Activated T-cell treated with anti-CD3 and anti-CD28 coated beads, Interleukin-2, amount 50 U/mL, for 48 hours (primary cell): ENCODE measurements around the gene GPR4.
"Not testable (repeated sequence)": the region's sequence is repeated elsewhere in the genome, so short reads cannot be mapped to it uniquely, and the experiment has no call there.

ENCODE experiments used
- DNase-seq, 2 experiments: peaks; one replicate each; pipeline ENCODE4 v3.0.0-alpha.2; 2020

The GPR4 gene

DNA sequence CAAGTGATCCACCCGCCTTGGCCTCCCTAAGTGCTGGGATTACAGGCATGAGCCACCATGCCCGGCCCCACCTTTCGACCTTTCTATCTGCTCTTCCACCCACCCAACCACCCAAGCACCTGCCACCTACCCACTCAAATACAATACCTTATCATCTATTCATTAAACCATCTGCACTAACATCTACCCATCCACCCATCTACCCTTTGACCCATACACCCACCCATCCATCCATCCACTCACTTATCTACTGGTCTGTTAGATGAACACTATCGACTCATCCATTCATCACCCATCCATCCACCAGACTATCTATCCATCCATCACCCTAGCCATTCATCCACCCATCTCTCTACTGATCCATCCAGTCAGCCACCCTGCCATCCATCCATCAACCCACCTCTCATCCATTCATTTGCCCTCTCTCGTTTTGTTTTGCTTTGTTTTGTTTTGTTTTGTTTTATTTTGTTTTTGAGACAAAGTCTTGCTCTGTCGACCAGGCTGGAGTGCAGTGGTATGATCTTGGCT, 20.0 kb upstream of the GPR4 start:
- DNase-seq: no peak

DNA sequence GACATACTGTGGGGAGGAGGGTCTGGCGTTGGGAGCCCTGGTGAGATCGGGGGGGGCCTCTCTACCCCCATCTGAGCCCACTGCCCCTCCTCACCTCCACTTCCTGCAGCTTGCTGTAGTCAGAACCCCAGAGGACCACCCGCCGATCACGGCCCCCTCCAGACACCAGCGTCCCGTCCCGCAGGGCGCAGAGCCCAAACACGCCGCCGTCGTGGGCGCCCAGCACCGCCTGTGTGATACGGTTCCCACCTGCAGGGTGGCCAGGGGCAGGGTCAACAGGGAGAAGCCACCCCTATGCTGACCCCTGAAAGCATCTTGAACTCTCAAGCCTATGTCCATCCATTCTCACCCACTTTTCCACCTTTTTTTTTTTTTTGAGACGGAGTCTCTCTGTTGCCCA, 19.4 kb upstream of the GPR4 start:
- DNase-seq: no peak

DNA sequence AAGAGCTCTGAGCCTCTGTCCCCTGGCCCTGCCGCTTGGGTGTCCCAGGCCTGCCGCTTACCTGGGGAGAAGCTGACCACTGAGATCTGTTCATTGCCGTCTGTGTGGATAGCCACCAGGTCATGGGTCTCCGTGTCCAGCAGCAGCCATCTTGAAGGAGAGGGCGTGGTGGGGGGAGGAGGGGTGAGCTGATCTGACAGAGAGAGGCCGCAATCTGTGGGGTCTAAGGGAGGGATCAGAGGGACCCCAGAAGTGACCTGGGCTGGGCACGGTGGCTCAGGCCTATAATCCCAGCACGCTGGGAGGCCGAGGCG, 14.6 kb upstream of the GPR4 start:
- DNase-seq: no peak

DNA sequence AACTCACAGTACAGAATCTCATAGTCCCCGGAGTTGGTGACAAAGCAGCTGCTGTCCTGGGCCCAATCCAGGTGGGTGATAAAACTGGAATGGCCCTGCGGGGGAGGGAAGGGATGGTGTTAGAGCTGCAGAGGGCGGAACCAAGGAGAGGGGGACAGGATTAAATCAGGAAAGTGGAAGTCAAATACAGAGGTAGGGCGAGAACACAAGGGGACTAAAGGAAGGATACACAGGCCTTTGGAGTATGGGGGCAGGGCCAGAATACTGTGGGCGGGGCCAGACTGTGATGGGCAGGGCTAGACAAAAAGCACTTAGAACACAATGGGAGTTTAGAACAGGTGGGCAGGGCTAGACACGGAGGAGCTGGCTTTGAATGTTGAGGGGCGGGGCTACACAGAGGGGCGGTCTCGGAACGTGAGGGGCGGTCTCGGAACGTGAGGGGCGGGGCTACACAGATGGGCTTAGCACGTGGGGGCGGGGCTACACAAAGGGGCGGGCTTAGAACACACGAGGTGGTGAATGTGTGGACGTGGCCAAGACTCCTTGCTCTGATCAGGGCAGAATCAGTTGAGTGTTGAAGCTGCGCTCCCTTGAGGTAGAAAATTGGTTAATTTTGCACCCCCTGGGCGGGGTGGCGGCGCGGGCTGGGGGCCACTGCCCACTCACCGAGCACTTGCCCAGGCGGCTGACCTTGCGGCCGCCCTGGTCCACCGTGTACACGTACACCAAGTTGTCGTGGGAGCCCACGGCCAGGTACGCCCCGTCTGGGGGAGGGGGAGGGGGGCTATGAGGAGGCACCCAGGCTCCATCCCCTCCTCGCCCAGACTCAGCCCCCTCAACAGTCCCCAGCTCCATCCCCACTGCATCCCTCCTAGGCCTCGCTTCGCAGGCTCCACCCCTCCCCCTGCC, 14.0 kb upstream of the GPR4 start:
- peak; percentile 92 to 93 for DNase-seq

- DNase-seq: not testable (repeated sequence)
Measured at GRCh38 chr19:45615056-45615455, 13.0 kb upstream of the GPR4 start.

DNA sequence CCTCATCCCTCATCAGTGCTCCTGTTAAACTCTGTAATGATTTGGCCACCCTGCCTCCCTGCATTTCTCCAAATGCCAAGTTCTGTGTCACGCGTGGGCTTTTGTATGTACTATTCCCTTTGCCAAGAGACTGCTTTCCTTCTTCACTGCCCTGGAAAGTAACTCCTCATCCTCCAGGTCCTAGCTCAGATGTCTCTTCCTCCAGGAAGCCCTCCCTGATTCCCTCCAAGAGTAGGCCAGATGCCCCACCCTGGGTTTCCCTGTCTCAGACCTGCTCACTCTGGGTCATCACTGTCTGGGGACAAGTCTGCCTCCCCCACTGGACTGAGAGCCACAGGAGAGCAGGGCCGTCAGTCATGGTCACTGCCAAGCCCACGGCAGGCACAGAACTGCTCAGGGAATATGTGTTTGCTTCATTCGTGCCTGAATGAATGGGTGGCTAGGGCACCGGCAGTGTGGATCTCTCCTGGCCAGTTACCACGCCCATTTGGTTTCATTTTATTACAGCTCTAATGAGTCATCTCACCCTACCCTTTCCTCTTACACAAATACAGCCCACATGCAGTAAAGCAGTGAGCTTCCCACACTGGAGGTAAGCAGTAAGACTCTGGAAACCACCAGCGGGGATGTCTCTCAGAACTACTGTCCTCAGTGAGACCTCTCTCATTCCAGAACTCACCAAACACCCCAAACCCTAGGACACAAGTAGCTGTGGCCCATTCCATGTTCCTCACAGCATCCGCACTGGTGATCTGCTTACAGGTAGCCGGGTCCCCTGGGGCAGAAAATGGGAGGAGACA, 12.1 kb upstream of the GPR4 start:
- peak; percentile 64 to 68 for DNase-seq

DNA sequence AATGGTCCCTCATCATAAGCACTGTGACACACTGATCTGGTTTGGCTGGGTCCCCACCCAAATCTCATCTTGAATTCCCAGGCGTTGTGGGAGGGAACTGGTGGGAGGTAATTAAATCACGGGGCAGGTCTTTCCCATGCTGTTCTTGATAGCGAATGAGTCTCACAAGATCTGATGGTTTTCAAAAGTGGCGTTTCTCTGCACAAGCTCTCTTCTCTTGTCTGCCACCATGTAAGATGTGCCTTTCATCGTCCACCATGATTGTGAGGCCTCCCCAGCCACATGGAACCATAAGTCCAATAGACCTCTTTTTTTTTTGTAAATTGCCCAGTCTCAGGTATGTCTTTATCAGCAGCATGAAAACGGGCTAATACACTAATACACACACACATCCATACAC, 6.9 kb upstream of the GPR4 start:
- DNase-seq: no peak

- DNase-seq: peak; percentile 68 to 71
Measured at GRCh38 chr19:45607071-45608029, 5.3 kb upstream of the GPR4 start.

GRCh38 chr19:45601115-45601514, 897 bp downstream of the GPR4 start:
- DNase-seq: no peak

- no peak for DNase-seq
Measured at GRCh38 chr19:45600340-45600885, 1.6 kb downstream of the GPR4 start.

GRCh38 chr19:45599286-45599685, 2.7 kb downstream of the GPR4 start:
- DNase-seq: no peak

- DNase-seq: no peak
Measured at GRCh38 chr19:45598267-45599001, 3.6 kb downstream of the GPR4 start.

GRCh38 chr19:45597425-45598111, 4.4 kb downstream of the GPR4 start:
- DNase-seq: no peak

GRCh38 chr19:45595814-45596213, 6.2 kb downstream of the GPR4 start:
- DNase-seq: no peak

DNA sequence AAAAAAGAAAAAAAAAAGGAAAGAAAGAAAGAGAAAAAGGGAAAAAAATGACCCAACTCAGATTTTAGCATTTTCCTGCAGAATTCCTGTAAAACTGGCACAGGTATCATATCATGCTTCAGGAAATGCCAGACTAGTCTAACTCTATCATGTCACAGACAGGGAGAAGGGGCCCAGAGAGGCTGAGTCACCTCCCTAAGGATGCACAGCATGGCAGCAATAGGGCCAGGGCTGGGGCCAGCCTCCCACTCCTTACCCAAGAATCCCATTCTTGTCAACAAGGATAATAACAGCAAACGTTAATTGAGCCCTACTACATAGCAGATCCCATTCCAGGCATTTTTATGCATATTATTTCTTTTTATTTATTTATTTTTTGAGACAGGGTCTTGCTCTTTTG, 8.5 kb downstream of the GPR4 start:
- no peak for DNase-seq

- DNase-seq: no peak
Measured at GRCh38 chr19:45592366-45592765, 9.6 kb downstream of the GPR4 start.

- no peak for DNase-seq
Measured at GRCh38 chr19:45591638-45592005, 10.4 kb downstream of the GPR4 start.

DNA sequence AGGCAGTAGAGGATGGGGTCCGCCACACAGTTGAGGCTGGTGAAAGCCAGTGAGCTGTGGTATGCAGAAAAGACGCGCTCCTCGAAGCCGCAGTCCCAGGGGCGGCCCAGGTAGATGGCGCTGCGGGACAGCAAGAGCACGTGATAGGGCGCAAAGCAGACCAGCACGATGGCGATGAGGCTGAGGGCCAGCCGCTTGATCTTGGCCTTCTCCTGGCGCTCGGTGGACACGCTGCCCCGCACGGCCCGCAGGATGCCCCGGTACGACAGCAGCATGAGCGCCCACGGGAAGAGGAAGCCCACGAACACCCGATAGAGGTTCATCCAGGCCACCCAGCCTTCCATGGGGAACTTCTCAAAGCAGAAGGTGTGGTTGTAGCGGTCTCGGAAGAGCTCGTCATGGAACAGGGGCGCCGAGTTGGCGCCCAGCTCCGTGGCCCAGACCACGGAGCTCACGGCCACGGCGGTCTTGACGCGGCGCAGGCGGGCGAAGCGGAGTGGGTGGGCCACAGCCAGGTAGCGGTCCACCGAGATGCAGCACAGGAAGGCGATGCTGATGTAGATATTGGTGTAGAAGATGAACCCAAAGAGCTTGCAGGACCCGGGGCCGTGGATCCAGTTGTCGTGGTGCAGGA, 10.9 kb downstream of the GPR4 start:
- DNase-seq: peak; percentile 68 to 73

DNA sequence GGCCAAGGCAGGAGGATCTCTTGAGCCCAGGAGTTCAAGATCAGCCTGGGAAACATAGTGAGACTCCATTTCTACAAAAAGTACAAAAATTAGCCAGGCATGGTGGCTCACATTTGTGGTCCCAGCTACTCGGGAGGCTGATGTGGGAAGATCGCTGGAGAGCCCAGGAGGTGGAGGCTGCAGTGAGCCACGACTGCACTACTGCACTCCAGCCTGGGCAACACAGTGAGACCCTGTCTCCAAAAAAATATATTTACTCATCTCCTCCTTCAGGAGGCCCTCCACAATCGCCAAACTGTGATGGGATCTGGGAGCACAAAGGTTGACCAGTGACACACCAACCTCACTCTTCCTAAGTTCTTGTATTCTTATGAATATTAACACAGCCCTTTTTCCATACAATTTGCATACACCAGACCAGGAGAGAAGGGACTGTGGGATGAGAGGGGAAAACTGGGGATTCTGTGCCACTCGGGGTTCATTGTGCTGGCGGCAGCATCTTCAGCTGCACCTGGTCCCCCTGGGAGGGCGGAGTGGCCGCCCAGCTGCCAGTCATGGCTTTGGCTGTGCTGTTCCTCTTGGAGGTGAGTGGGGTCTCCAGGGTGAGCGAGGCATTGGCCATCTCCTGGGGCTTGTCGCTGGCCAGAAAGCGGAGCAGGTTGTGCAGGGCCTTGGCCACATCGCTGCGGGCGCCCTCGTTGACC, 11.6 kb downstream of the GPR4 start:
- DNase-seq: no peak

DNA sequence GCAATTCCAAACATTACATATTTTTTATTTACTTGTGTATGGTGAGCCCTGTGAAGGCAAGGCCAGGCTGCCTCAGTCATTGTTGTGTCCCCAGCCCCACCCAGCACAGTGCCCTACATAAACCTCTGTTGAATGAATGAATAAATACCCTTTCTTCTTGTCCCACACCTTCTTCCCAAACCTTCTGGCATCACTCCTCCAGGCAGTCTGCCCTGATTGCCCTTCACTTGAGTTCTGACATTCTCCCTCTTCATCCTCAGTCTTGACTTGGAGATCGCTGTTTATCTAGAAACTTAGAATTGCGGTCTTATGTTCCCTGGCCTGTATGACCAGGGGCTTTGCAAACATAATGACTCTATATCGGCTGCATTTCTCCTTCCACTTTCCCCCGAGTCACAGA, 12.2 kb downstream of the GPR4 start:
- no peak for DNase-seq
